ENCODE data around the gene AHNAK. TPM values are rescaled to one million over a fixed set of nuclear protein-coding genes. Genes with fewer than 3 reads are reported as not detected.
"Not testable (repeated sequence)": the region's sequence is repeated elsewhere in the genome, so short reads cannot be mapped to it uniquely, and the experiment has no call there.

Gene AHNAK
- total and polyA plus RNA-seq, 8 donors = 176 to 636 (median 219) TPM

DNA sequence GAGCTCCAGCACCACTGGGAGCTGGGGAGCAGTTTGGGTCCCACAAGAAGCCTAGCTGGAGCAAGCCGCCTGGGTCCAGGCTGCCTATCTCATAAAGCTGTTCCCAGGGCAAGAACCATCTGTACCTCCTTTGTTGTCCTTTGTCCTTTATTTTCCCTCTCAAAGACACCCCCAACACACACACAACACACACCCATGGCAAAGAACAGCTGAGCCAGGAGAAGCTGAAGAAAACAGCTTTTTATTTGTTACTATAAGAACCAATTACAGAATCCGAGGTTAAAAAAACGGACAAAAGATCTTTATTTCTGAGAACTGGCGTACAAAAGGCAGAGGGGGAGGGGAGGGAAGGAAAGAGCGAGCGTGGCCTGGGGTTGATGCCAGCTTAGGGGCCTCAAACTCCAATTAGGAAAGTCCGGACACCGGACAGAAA lies 46.4 kb upstream of the AHNAK start:
- TF ChIP-seq, protein P1, sequence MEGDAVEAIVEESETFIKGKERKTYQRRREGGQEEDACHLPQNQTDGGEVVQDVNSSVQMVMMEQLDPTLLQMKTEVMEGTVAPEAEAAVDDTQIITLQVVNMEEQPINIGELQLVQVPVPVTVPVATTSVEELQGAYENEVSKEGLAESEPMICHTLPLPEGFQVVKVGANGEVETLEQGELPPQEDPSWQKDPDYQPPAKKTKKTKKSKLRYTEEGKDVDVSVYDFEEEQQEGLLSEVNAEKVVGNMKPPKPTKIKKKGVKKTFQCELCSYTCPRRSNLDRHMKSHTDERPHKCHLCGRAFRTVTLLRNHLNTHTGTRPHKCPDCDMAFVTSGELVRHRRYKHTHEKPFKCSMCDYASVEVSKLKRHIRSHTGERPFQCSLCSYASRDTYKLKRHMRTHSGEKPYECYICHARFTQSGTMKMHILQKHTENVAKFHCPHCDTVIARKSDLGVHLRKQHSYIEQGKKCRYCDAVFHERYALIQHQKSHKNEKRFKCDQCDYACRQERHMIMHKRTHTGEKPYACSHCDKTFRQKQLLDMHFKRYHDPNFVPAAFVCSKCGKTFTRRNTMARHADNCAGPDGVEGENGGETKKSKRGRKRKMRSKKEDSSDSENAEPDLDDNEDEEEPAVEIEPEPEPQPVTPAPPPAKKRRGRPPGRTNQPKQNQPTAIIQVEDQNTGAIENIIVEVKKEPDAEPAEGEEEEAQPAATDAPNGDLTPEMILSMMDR (IDR thresholded peaks at IDR 0.05) = no peak
- no peaks in the 10 kb centered on the region for H3K9me3 ChIP-seq
- H3K4me1 ChIP-seq = peaks cover 12 to 45% of the 10 kb centered on the region in 2 donors
- no peak for ATAC-seq
- no peaks in the 10 kb centered on the region for H3K27me3 ChIP-seq
- peaks cover 0 to 53% of the 10 kb centered on the region in 2 donors for H3K36me3 ChIP-seq
- peak overlapping the region in 1 of 2 donors; percentile 75 for H3K4me3 ChIP-seq
- peak overlapping the region; percentile 89 to 93 for H3K27ac ChIP-seq
- intact Hi-C loops (cut with DNase I) = no loop called here
- DNase-seq = no peak

DNA sequence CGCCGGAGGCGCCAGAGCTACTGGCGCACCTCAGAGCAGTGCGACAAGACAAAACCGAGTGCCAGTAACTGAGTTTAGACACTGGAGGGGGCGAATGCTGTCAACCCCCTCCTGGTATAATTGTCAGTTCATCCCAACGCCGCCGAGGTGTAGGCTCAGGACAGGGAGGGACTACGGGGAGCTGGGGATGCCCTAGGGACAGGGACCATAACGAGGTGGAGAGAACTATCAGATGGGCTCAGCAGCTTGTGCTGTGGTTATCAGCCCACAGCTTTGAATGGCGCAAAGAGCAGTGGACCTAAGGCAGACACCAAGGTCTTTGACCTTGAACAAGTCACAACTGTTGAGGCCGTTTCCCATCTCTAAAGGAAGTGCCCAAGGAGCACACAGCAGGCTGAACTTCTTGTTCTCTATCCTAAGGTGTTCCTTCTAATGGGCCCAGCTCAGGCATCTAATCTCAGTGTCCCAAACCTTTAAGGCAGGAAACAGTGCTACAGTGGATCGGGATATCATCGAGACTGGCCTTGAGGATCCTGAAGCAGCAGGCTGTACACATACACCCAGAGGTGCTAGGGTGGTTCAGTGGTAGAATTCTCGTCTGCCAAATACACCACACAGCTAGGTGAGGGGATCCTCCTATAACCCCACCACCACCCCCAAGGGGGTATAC lies 45.7 kb upstream of the AHNAK start:
- TF ChIP-seq, protein P1 (IDR thresholded peaks at IDR 0.05) = no peak
- ATAC-seq = no peak
- intact Hi-C loops (cut with DNase I) = no loop called here
- Histone ChIP-seq H3K27ac (peak overlapping the region; percentile 89 to 93), H3K27me3 (no peaks in the 10 kb centered on the region), H3K9me3 (no peaks in the 10 kb centered on the region), H3K4me3 (peak overlapping the region; percentile 35 to 75), H3K4me1 (peaks cover 12 to 39% of the 10 kb centered on the region in 2 donors), H3K36me3 (peaks cover 0 to 53% of the 10 kb centered on the region in 2 donors)
- no peak for DNase-seq

DNA sequence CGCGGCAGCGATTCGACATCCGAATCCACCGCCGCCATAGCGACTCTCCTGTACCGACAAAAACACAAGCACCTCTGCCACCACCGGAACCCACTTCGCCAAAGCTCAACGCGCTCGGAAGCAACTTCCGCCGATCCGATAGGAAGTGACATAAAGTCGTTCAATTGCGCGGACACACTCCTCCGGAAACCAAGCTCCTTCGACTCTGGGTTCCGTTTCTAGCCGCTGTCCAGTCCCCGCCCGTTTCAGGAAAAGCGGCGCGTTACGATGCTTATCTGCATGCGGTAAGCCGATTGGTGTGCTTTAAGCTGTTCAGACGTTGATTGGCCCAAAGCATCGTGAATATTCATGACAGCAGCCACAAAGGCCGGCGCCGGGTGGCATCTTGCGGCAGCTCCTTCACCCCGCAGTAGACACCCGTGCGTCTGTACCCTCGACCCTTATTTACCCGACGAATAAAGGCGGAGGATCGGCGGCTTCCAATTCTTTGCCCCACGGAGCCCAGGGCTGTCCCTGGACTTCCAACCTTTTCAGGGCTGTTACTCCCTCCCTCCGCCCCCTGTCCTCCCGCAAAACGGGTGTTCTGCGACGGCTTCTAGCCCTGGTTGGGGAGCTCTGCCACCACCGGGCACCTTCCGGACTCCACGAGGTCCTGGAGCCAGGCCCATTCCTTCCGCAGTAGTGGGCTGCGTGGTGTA lies 45.0 kb upstream of the AHNAK start, which contains the start of gene TUT1:
TUT1 (minus strand) TSS at position 76 of the 698 bp plus-strand sequence; CDS start at position 38, 38 bp downstream.
- DNase-seq (peak; percentile 93 to 98 (median 96)), ATAC-seq (peak; percentile 96)
- TF ChIP-seq, protein P1 (IDR thresholded peaks at IDR 0.05) = no peak
- H3K9me3 ChIP-seq = no peaks in the 10 kb centered on the region
- peaks cover 0 to 52% of the 10 kb centered on the region in 2 donors for H3K36me3 ChIP-seq
- H3K4me1 ChIP-seq = peaks cover 12 to 35% of the 10 kb centered on the region in 2 donors
- H3K27ac ChIP-seq = peak within 1 kb of the TSS; percentile 89 to 93
- intact Hi-C loops (cut with DNase I) = no loop called here
- H3K4me3 ChIP-seq = peak within 1 kb of the TSS; percentile 52 to 75
- H3K27me3 ChIP-seq = no peaks in the 10 kb centered on the region

DNA sequence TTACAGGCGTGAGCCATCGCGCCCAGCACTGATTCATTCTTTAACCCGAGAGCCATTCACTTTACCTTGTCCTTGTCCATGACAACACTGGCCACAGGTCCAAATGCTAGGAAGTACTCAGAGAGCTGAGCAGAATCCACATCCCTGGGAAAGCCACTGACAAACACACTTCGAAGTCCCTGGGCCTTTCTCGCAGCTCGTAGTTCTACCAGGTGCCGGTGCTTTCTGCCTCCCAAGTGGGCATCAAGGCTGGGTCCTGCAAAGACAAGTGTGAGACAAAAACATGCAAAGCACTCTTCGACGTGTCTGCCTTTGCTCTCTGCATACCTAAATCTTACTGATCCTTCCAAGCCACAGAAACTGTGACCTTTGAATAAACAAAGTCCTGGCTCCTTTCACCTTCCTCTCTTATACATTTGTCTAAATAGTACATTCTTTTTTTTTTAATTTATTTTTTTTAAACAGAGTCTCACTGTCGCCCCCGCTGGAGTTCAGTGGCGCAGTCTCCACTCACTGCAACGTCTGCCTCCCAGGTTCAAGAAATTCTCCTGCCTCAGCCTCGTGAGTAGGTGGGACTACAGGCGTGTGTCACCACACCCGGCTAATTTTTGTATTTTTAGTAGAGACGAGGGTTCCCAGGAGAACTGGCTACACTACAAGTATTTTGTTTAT lies 42.5 kb upstream of the AHNAK start:
- peak in 1 of 4 donors; percentile 11 for DNase-seq
- Histone ChIP-seq H3K4me1 (peaks cover 12 to 35% of the 10 kb centered on the region in 2 donors), H3K9me3 (no peaks in the 10 kb centered on the region), H3K27me3 (no peaks in the 10 kb centered on the region), H3K4me3 (no peak overlapping the region), H3K27ac (no peak overlapping the region), H3K36me3 (peaks cover 0 to 49% of the 10 kb centered on the region in 2 donors)
- no peak for ATAC-seq
- intact Hi-C loops (cut with DNase I) = no loop called here
- TF ChIP-seq, protein P1 (IDR thresholded peaks at IDR 0.05) = no peak

DNA sequence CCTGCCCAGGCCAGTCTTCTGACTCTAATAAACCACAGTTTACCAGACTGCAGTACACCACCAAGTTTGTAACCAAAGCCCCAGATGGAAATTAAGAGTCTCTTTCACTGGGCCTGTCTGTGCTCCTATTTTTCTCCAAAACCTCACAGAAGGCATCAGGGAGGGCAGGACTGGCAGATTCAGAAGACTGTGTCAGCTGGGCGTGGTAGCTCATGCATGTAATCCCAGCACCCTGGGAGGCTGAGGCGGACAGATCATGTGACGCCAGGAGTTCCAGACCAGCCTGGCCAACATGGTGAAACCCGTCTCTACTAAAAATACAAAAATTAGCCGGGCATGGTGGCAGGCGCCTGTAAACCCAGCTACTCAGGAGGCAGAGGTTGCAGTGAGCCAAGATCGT lies 38.8 kb upstream of the AHNAK start:
- H3K9me3 ChIP-seq; H3K27ac ChIP-seq; ATAC-seq; H3K4me3 ChIP-seq; H3K27me3 ChIP-seq; intact Hi-C loops (cut with DNase I); H3K4me1 ChIP-seq: not testable (repeated sequence)
- peak in 1 of 4 donors; percentile 13 for DNase-seq
- peaks cover 0 to 63% of the 10 kb centered on the region in 2 donors for H3K36me3 ChIP-seq

DNA sequence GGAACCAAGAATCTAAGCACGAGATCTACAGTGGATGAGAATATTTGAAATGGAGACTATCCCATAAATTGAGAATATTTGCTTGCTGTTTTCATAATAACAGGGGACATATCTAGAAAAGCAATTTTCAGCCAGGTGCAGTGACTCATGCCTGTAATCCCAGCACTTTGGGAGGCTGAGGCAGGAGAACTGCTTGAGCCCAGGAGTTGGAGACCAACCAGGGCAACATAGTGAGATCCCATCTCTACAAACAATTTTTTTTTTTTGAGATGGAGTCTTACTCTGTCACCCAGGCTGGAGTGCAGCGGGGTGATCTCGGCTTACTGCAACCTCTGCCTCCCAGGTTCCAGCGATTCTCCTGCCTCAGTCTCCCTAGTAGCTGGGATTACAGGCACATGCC lies 35.1 kb upstream of the AHNAK start:
- H3K4me1 ChIP-seq; H3K27me3 ChIP-seq; H3K27ac ChIP-seq; DNase-seq; intact Hi-C loops (cut with DNase I); ATAC-seq; H3K9me3 ChIP-seq; H3K4me3 ChIP-seq: not testable (repeated sequence)
- H3K36me3 ChIP-seq = peaks cover 0 to 76% of the 10 kb centered on the region in 2 donors

Measured in left lung (tissue), 10 donors.